SK-N-SH treated with all-trans-retinoic acid at 6 μM for 48 hours (cell line): ENCODE results near the gene PPARD.
"Not testable (repeated sequence)": the region's sequence is repeated elsewhere in the genome, so short reads cannot be mapped to it uniquely, and the experiment has no call there.

Source experiments
- ARNTL ChIP-seq: fragments of 450-650 bp; formaldehyde crosslinking; IDR thresholded peaks from 2 replicates; pipeline ENCODE4 v1.5.0; 2020; ENCODE audit warnings: low read depth, mild to moderate bottlenecking, moderate library complexity, borderline replicate concordance
- BACH2 ChIP-seq: fragments of 250-450 bp; sonication (Bioruptor Pico); IDR thresholded peaks from 2 replicates; pipeline ENCODE4 v1.9.0; 2021; ENCODE audit warnings: mild to moderate bottlenecking, borderline replicate concordance
- ESRRG ChIP-seq: fragments of 250-450 bp; sonication (Bioruptor Pico); IDR thresholded peaks from 2 replicates; pipeline ENCODE4 v1.6.1; 2021; ENCODE audit warnings: mild to moderate bottlenecking
- OSR1 ChIP-seq: fragments of 250-450 bp; sonication (Bioruptor Pico); IDR thresholded peaks from 2 replicates; pipeline ENCODE4 v1.8.0; 2022; ENCODE audit warnings: moderate library complexity, mild to moderate bottlenecking, inconsistent platforms
- POU6F1 ChIP-seq: fragments of 250-450 bp; sonication (Bioruptor Pico); IDR thresholded peaks from 2 replicates; pipeline ENCODE4 v1.8.0; 2021; ENCODE audit warnings: low read depth, mild to moderate bottlenecking, moderate library complexity, borderline replicate concordance
- PPARA ChIP-seq: fragments of 250-450 bp; sonication (Bioruptor Pico); IDR thresholded peaks from 2 replicates; pipeline ENCODE4 v1.5.0; 2020; ENCODE audit warnings: mild to moderate bottlenecking, borderline replicate concordance
- RARB ChIP-seq: fragments of 250-450 bp; sonication (Bioruptor Pico); IDR thresholded peaks from 2 replicates; pipeline ENCODE4 v1.8.0; 2021; ENCODE audit warnings: mild to moderate bottlenecking, moderate library complexity
- TOX ChIP-seq: fragments of 250-450 bp; sonication (Bioruptor Pico); IDR thresholded peaks from 2 replicates; pipeline ENCODE4 v1.8.0; 2021; ENCODE audit warnings: mild to moderate bottlenecking, moderate library complexity, borderline replicate concordance
- ZFP30 ChIP-seq: fragments of 450-650 bp; formaldehyde crosslinking; IDR thresholded peaks from 2 replicates; pipeline ENCODE4 v1.5.0; 2022; ENCODE audit warnings: mild to moderate bottlenecking, moderate library complexity
- ZNF565 ChIP-seq: fragments of 450-650 bp; formaldehyde crosslinking; conservative IDR thresholded peaks from 2 replicates; pipeline ENCODE4 v1.5.0; 2020; ENCODE audit warnings: low read depth, mild to moderate bottlenecking, moderate library complexity
- ZNF8 ChIP-seq: fragments of 450-650 bp; formaldehyde crosslinking; IDR thresholded peaks from 2 replicates; pipeline ENCODE4 v1.5.0; 2020; ENCODE audit warnings: mild to moderate bottlenecking, moderate library complexity
- TF ChIP-seq, protein P1 (sequence below): fragments of 250-450 bp; sonication (Bioruptor Pico); IDR thresholded peaks from 2 replicates; pipeline ENCODE4 v1.8.0; 2020; ENCODE audit warnings: mild to moderate bottlenecking, moderate library complexity, borderline replicate concordance
- TF ChIP-seq, protein P2 (sequence below): fragments of 250-450 bp; sonication (Bioruptor Pico); IDR thresholded peaks from 2 replicates; pipeline ENCODE4 v1.5.1; 2020; ENCODE audit warnings: low read depth, mild to moderate bottlenecking, moderate library complexity
- TF ChIP-seq, protein P3 (sequence below): fragments of 250-450 bp; sonication (Bioruptor Pico); IDR thresholded peaks from 2 replicates; pipeline ENCODE4 v1.5.0; 2020; ENCODE audit warnings: mild to moderate bottlenecking, moderate library complexity

DNA sequence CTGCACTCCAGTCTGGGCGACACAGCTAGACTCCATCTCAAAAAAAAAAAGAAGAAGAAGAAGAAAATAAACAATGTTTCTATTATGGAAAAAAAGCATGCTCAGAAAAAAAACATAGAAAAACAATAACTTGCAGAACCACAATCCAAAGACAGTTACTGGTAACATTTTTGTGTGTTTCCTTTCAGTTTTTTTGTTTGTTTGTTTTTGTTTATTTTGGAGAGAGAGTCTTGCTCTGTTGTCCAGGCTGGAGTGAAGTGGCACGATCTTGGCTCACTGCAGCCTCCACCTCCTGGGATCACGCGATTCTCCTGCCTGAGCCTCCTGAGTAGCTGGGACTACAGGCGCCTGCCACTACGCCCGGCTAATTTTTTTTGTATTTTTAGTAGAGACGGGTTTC, 13.4 kb upstream of the PPARD start:
- not testable (repeated sequence) for TF ChIP-seq ZNF8 (CRISPR knock-in tag); ARNTL (CRISPR knock-in tag); ZNF565 (CRISPR knock-in tag); OSR1; PPARA (CRISPR knock-in tag); TOX; RARB; ZFP30 (CRISPR knock-in tag); ESRRG (CRISPR knock-in tag); POU6F1 (CRISPR knock-in tag); BACH2 (CRISPR knock-in tag)
- TF ChIP-seq, protein P1, sequence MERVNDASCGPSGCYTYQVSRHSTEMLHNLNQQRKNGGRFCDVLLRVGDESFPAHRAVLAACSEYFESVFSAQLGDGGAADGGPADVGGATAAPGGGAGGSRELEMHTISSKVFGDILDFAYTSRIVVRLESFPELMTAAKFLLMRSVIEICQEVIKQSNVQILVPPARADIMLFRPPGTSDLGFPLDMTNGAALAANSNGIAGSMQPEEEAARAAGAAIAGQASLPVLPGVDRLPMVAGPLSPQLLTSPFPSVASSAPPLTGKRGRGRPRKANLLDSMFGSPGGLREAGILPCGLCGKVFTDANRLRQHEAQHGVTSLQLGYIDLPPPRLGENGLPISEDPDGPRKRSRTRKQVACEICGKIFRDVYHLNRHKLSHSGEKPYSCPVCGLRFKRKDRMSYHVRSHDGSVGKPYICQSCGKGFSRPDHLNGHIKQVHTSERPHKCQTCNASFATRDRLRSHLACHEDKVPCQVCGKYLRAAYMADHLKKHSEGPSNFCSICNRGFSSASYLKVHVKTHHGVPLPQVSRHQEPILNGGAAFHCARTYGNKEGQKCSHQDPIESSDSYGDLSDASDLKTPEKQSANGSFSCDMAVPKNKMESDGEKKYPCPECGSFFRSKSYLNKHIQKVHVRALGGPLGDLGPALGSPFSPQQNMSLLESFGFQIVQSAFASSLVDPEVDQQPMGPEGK = not testable (repeated sequence)
- TF ChIP-seq, protein P2, sequence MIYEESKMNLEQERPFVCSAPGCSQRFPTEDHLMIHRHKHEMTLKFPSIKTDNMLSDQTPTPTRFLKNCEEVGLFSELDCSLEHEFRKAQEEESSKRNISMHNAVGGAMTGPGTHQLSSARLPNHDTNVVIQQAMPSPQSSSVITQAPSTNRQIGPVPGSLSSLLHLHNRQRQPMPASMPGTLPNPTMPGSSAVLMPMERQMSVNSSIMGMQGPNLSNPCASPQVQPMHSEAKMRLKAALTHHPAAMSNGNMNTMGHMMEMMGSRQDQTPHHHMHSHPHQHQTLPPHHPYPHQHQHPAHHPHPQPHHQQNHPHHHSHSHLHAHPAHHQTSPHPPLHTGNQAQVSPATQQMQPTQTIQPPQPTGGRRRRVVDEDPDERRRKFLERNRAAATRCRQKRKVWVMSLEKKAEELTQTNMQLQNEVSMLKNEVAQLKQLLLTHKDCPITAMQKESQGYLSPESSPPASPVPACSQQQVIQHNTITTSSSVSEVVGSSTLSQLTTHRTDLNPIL = not testable (repeated sequence)
- TF ChIP-seq, protein P3, sequence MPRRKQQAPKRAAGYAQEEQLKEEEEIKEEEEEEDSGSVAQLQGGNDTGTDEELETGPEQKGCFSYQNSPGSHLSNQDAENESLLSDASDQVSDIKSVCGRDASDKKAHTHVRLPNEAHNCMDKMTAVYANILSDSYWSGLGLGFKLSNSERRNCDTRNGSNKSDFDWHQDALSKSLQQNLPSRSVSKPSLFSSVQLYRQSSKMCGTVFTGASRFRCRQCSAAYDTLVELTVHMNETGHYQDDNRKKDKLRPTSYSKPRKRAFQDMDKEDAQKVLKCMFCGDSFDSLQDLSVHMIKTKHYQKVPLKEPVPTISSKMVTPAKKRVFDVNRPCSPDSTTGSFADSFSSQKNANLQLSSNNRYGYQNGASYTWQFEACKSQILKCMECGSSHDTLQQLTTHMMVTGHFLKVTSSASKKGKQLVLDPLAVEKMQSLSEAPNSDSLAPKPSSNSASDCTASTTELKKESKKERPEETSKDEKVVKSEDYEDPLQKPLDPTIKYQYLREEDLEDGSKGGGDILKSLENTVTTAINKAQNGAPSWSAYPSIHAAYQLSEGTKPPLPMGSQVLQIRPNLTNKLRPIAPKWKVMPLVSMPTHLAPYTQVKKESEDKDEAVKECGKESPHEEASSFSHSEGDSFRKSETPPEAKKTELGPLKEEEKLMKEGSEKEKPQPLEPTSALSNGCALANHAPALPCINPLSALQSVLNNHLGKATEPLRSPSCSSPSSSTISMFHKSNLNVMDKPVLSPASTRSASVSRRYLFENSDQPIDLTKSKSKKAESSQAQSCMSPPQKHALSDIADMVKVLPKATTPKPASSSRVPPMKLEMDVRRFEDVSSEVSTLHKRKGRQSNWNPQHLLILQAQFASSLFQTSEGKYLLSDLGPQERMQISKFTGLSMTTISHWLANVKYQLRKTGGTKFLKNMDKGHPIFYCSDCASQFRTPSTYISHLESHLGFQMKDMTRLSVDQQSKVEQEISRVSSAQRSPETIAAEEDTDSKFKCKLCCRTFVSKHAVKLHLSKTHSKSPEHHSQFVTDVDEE (CRISPR knock-in tag) = not testable (repeated sequence)
